SK-N-SH (cell line): ENCODE data around the gene NUDT22. TPM values are rescaled to one million over a fixed set of nuclear protein-coding genes. Genes with fewer than 3 reads are reported as not detected.

Experiments used
- CTCF ChIA-PET: fragments of 300-600, 350-600 bp; formaldehyde crosslinking; extraction: SDS; loops from one replicate; lab custom pipeline; 2021; lab: Yijun Ruan, JAX
- POLR2A ChIA-PET: fragments of 350-600 bp; sonication (Branson Sonifier 250); formaldehyde crosslinking; extraction: SDS; loops from one replicate; lab custom pipeline; 2020; ENCODE audit warnings: antibody characterized with exemption, inconsistent platforms; lab: Yijun Ruan, JAX
- DNase-seq: peaks from one replicate; pipeline ENCODE4 v3.0.0; 2012
- H2AFZ ChIP-seq: fragments of 200-600 bp; sonication (generic); 2 replicates; pipeline ENCODE4 v1.8.1; 2016; ENCODE audit warnings: antibody characterized with exemption, mild to moderate bottlenecking, low read depth
- H3F3A ChIP-seq: fragments of 200-600 bp; sonication (generic); replicated peaks from 2 replicates; pipeline ENCODE3; 2016; ENCODE audit warnings: antibody characterized with exemption, mild to moderate bottlenecking; ENCODE audit not compliant: insufficient read depth
- H3K27ac ChIP-seq, 2 experiments: fragments of 200-500 bp in 1 of 2; fragments of 200-600 bp in 1 of 2; sonication (Bioruptor generic) in 1 of 2; sonication (generic), shearing (Covaris generic) in 1 of 2; 2 replicates each; pipeline versions ENCODE4 v1.5.1 to v1.6.1; 2014 to 2016; ENCODE audit warnings: low read depth in 2 of 2, inconsistent platforms in 1 of 2, low read length in 1 of 2, mild to moderate bottlenecking in 1 of 2, mixed read lengths in 1 of 2
- H3K27me3 ChIP-seq: fragments of 200-600 bp; sonication (generic), shearing (Covaris generic); 2 replicates; pipeline ENCODE4 v1.6.1; 2016; ENCODE audit warnings: mixed run types; ENCODE audit not compliant: insufficient read depth
- H3K36me3 ChIP-seq, 2 experiments: fragments of 200-500 bp in 1 of 2; fragments of 200-600 bp in 1 of 2; sonication (Bioruptor generic) in 1 of 2; sonication (generic) in 1 of 2; replicated peaks in 1 of 2; 2 replicates each; pipeline versions ENCODE3 to v1.5.1; 2014 to 2016; ENCODE audit warnings: low read length in 1 of 2, mild to moderate bottlenecking in 1 of 2; ENCODE audit not compliant: insufficient read depth in 2 of 2, control insufficient read depth in 1 of 2
- H3K4me1 ChIP-seq, 2 experiments: fragments of 200-500 bp in 1 of 2; fragments of 200-600 bp in 1 of 2; sonication (Bioruptor generic) in 1 of 2; sonication (generic), shearing (Covaris generic) in 1 of 2; 2 replicates each; pipeline versions ENCODE4 v1.5.1 to v1.6.1; 2014 to 2016; ENCODE audit warnings: low read depth in 1 of 2, low read length in 1 of 2, mixed run types in 1 of 2; ENCODE audit not compliant: insufficient read depth in 2 of 2, control insufficient read depth in 1 of 2
- H3K4me2 ChIP-seq: fragments of 200-600 bp; sonication (generic), shearing (Covaris generic); 2 replicates; pipeline ENCODE4 v1.6.1; 2017; ENCODE audit warnings: mixed run types
- H3K4me3 ChIP-seq, 2 experiments: fragments of 200-500 bp in 1 of 2; fragments of 200-600 bp in 1 of 2; sonication (Bioruptor generic) in 1 of 2; sonication (generic), shearing (Covaris generic) in 1 of 2; 2 replicates each; pipeline versions ENCODE4 v1.5.1 to v1.8.1; 2014 to 2016; ENCODE audit warnings: low read depth in 2 of 2, inconsistent platforms in 1 of 2, low read length in 1 of 2, mild to moderate bottlenecking in 1 of 2, mixed read lengths in 1 of 2, moderate library complexity in 1 of 2
- H3K79me2 ChIP-seq: fragments of 200-600 bp; sonication (generic); 2 replicates; pipeline ENCODE4 v1.8.1; 2017; ENCODE audit warnings: mild to moderate bottlenecking; ENCODE audit not compliant: insufficient read depth
- H3K9ac ChIP-seq: fragments of 200-600 bp; sonication (generic); 2 replicates; pipeline ENCODE4 v1.6.1; 2017; ENCODE audit warnings: mixed run types
- H3K9me2 ChIP-seq: fragments of 200-600 bp; sonication (generic); 2 replicates; pipeline ENCODE4 v1.6.1; 2017; ENCODE audit warnings: mixed run types
- H3K9me3 ChIP-seq: fragments of 200-600 bp; sonication (generic); 2 replicates; pipeline ENCODE4 v1.6.1; 2017; ENCODE audit warnings: mixed run types, mild to moderate bottlenecking, moderate library complexity
- H4K20me1 ChIP-seq: fragments of 200-600 bp; sonication (generic); 2 replicates; pipeline ENCODE4 v1.6.1; 2017; ENCODE audit warnings: mild to moderate bottlenecking, mixed run types; ENCODE audit not compliant: insufficient read depth
- ELF1 ChIP-seq: IDR thresholded peaks from 2 replicates; pipeline ENCODE4 v1.4.0; 2012
- EP300 ChIP-seq, 2 experiments: IDR thresholded peaks; 2 replicates each; pipeline versions ENCODE4 v1.4.0 to v1.6.1; 2012; ENCODE audit warnings: borderline replicate concordance in 1 of 2, low read depth in 1 of 2, low read length in 1 of 2
- EZH2phosphoT487 ChIP-seq: fragments of 200-600 bp; sonication (generic); IDR thresholded peaks from 2 replicates; pipeline ENCODE4 v1.6.1; 2017; ENCODE audit warnings: low read depth, mixed run types, mild to moderate bottlenecking, antibody characterized with exemption, moderate library complexity, borderline replicate concordance
- FOXJ3 ChIP-seq: sonication (generic); formaldehyde crosslinking; IDR thresholded peaks from 2 replicates; pipeline ENCODE4 v1.5.1; 2020; ENCODE audit warnings: mild to moderate bottlenecking, missing genetic modification reagents
- GABPA ChIP-seq: IDR thresholded peaks from 2 replicates; pipeline ENCODE4 v1.4.0; 2012; ENCODE audit warnings: low read depth, mild to moderate bottlenecking
- GATA2 ChIP-seq: sonication (generic); formaldehyde crosslinking; IDR thresholded peaks from 2 replicates; pipeline ENCODE4 v1.5.0; 2020; ENCODE audit warnings: mild to moderate bottlenecking, missing genetic modification reagents
- NFIC ChIP-seq: IDR thresholded peaks from 2 replicates; pipeline ENCODE4 v1.4.0; 2012; ENCODE audit warnings: borderline replicate concordance
- POLR2AphosphoS5 ChIP-seq: IDR thresholded peaks from 2 replicates; pipeline ENCODE4 v1.6.1; 2012; ENCODE audit warnings: low read depth, low read length
- RAD21 ChIP-seq: IDR thresholded peaks from 2 replicates; pipeline ENCODE4 v1.6.1; 2012; ENCODE audit warnings: mild to moderate bottlenecking, low read length
- RFX5 ChIP-seq: IDR thresholded peaks from 2 replicates; pipeline ENCODE4 v1.6.1; 2012; ENCODE audit warnings: mild to moderate bottlenecking, improper control_type of control experiment, low read length
- RXRA ChIP-seq: IDR thresholded peaks from 2 replicates; pipeline ENCODE4 v1.4.0; 2012; ENCODE audit warnings: low read depth, mild to moderate bottlenecking, borderline replicate concordance
- SMC3 ChIP-seq: IDR thresholded peaks from 2 replicates; pipeline ENCODE4 v1.6.1; 2012; ENCODE audit warnings: low read depth, low read length, improper control_type of control experiment
- TAF1 ChIP-seq: IDR thresholded peaks from 2 replicates; pipeline ENCODE4 v1.6.1; 2012; ENCODE audit warnings: low read depth, mild to moderate bottlenecking, low read length, moderate library complexity, borderline replicate concordance
- TEAD4 ChIP-seq: IDR thresholded peaks from 2 replicates; pipeline ENCODE4 v1.4.0; 2012; ENCODE audit warnings: mild to moderate bottlenecking, borderline replicate concordance; ENCODE audit not compliant: insufficient read depth
- USF1 ChIP-seq: IDR thresholded peaks from 2 replicates; pipeline ENCODE4 v1.4.0; 2012; ENCODE audit warnings: low read depth, borderline replicate concordance
- whole genome bisulfite sequencing: methylation state at CpG from one replicate; pipeline ENCODE4 v1.1.6; 2017; ENCODE audit warnings: low lambda C conversion rate; 5-methylcytosine and 5-hydroxymethylcytosine counted together
- polyA plus RNA-seq, 3 experiments: library from polyadenylated mRNA; depleted of rRNA; stranded (reverse); fragments of >200 nt; gene quantifications; 2 replicates each; pipeline ENCODE4 v1.2.3, GENCODE V29; 2012
- TF ChIP-seq, protein P1 (sequence below): IDR thresholded peaks from 2 replicates; pipeline ENCODE4 v1.6.1; 2012; ENCODE audit warnings: mild to moderate bottlenecking, low read depth, low read length, moderate library complexity

The NUDT22 gene
- polyA plus RNA-seq, 1 of the 3 experiments (the other 2 are of a cell fraction), result 72.7 TPM

DNA sequence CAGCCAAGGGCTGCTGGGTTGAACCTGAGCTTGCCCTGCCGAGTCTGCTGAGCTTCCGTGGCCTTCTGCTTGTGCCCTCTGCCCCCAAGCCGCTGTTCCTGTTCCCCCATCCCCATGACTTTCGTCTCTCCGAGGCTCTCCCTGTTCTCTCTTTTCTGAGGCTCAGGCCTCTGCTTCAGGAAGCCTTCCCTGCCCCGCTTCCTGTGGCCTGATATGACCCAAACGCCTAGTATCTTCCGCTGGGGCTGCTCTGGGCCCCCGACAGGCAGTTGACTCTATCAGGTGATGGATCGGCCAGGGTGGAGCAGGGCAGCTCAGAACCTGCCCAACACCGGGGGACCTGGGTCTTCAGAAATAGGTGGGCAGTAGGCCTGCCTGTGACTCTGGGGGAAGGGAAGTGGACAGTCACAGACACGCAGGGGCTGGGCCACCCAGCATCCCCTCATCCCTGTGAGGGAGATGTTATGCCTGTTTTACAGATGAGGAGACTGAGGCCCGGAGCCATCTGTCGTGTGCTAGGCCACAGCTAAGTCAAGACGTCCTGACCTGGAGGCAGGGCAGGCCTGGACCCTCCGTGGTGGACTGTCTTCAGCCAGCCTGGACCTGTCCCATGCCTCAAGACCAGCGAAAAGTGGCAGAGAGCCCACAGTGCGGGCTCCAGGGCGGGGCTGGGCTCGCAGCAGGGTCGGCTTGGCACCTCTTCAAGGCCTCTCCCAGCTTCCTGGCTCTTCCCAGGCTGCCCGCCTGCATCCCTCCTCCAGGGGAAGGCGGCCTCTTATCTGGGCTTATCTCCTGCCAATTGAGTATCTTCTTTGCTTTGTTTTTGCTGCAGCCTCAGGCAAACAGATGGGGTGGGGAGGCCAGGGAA, 42.2 kb downstream of the NUDT22 start (continued):
- TF ChIP-seq, protein P1, sequence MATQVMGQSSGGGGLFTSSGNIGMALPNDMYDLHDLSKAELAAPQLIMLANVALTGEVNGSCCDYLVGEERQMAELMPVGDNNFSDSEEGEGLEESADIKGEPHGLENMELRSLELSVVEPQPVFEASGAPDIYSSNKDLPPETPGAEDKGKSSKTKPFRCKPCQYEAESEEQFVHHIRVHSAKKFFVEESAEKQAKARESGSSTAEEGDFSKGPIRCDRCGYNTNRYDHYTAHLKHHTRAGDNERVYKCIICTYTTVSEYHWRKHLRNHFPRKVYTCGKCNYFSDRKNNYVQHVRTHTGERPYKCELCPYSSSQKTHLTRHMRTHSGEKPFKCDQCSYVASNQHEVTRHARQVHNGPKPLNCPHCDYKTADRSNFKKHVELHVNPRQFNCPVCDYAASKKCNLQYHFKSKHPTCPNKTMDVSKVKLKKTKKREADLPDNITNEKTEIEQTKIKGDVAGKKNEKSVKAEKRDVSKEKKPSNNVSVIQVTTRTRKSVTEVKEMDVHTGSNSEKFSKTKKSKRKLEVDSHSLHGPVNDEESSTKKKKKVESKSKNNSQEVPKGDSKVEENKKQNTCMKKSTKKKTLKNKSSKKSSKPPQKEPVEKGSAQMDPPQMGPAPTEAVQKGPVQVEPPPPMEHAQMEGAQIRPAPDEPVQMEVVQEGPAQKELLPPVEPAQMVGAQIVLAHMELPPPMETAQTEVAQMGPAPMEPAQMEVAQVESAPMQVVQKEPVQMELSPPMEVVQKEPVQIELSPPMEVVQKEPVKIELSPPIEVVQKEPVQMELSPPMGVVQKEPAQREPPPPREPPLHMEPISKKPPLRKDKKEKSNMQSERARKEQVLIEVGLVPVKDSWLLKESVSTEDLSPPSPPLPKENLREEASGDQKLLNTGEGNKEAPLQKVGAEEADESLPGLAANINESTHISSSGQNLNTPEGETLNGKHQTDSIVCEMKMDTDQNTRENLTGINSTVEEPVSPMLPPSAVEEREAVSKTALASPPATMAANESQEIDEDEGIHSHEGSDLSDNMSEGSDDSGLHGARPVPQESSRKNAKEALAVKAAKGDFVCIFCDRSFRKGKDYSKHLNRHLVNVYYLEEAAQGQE, result no peak
- TF ChIP-seq RAD21 (peak; percentile 17; the same call in 1 of the 2 replicates), EP300 (IDR thresholded peaks at IDR 0.05; ENCODE audit: borderline replicate concordance in 1 of 2, low read depth in 1 of 2, low read length in 1 of 2) (peak in 1 of 2 experiments; percentile 52; a peak in 1 of 4 replicates), NFIC (peak; percentile 55)

DNA sequence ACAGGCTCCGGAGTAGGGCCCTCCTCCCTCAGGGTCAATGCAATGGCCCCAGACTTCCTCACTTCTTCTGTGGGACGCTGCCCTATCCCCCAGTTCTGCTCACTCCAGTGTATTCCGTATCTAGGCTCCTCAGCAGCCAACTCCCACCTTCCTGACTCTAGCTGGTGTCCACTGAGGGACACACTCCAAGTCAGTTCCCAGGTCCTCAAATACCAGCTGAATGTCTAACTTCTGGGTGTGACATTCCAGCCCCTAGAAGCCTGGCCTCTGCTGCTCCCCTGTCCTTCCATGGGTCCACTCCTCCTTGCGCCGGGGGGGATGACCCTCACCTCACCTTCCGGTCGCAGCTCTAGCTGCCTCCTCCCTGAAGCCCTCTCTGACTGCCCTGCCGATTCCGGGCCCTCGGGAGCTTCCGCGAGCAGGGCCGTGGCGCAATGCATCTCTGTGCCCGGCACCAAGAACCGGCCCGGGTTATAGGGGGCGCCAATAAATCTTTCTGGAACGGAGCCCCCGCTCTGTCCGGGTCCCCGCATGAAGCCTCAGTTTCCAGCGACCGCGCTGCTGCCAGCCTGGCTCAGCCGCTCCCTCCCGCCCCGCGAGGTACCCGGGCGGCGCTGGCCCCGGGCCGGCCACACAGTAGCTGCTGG, 42.9 kb downstream of the NUDT22 start:
- Histone ChIP-seq H3K27ac (peak overlapping the region; percentile 88 to 97), H3K4me1 (peaks cover 12 to 48% of the 10 kb centered on the region in 2 experiments; a peak in 2 of 4 replicates), H3K4me2 (peak overlapping the region; percentile 89), H3F3A (peaks cover 40% of the 10 kb centered on the region), H3K27me3 (no peaks in the 10 kb centered on the region), H3K9me2 (no peaks in the 10 kb centered on the region), H4K20me1 (no peaks in the 10 kb centered on the region), H3K9ac (peak overlapping the region; percentile 63), H3K36me3 (peaks cover 14 to 20% of the 10 kb centered on the region in 2 experiments), H2AFZ (no peak overlapping the region), H3K79me2 (peaks cover 19% of the 10 kb centered on the region), H3K4me3 (peak overlapping the region; percentile 60 to 65), H3K9me3 (no peaks in the 10 kb centered on the region)
- POLR2A ChIA-PET, result interaction anchor here (0.9 to 6.5 kb wide), 6 partner anchors 11 to 64 kb away, joined by 3 to 112 read pairs (median 8); partner anchors contain the start of genes BAD, ESRRA, FKBP2 and PLCB3
- CTCF ChIA-PET, result interaction anchor here (0.6 to 6.9 kb wide), 12 partner anchors 11 to 375 kb away, joined by 3 to 89 read pairs (median 6); partner anchors contain the start of genes ESRRA, FERMT3, KCNK4 and PLCB3
- peak; percentile 60 for DNase-seq
- 4% methylated on average over 12 of the region's 34 CpGs for WGBS
- TF ChIP-seq TEAD4, result no peak
- TF ChIP-seq EZH2phosphoT487, result no peak
- no peak for TF ChIP-seq NFIC
- TF ChIP-seq USF1, result no peak
- peak; percentile 2; the same call in 1 of the 2 replicates for TF ChIP-seq FOXJ3 (CRISPR knock-in tag)
- no peak for TF ChIP-seq GATA2 (CRISPR knock-in tag)
- no peak for TF ChIP-seq RXRA
- TF ChIP-seq GABPA, result no peak
- no peak for TF ChIP-seq EP300 (IDR thresholded peaks at IDR 0.05; ENCODE audit: borderline replicate concordance in 1 of 2, low read depth in 1 of 2, low read length in 1 of 2)
- 0 out of 2 replicates have a peak, but pooled peaks have one; percentile 0 for TF ChIP-seq SMC3
- TF ChIP-seq ELF1, result no peak
- TF ChIP-seq RAD21, result no peak
- TF ChIP-seq RFX5, result no peak
- 0 out of 2 replicates have a peak, but pooled peaks have one; percentile 7 for TF ChIP-seq TAF1
- peak; percentile 41; the same call in 1 of the 2 replicates for TF ChIP-seq POLR2AphosphoS5
- TF ChIP-seq, protein P1, result 0 out of 2 replicates have a peak, but pooled peaks have one; percentile 36
- TF ChIP-seq, all 33 proteins: peak for 5
